ENCODE data around the gene MARCHF10.
"Not testable (repeated sequence)": the region's sequence is repeated elsewhere in the genome, so short reads cannot be mapped to it uniquely, and the experiment has no call there.

MARCHF10 gene

DNA sequence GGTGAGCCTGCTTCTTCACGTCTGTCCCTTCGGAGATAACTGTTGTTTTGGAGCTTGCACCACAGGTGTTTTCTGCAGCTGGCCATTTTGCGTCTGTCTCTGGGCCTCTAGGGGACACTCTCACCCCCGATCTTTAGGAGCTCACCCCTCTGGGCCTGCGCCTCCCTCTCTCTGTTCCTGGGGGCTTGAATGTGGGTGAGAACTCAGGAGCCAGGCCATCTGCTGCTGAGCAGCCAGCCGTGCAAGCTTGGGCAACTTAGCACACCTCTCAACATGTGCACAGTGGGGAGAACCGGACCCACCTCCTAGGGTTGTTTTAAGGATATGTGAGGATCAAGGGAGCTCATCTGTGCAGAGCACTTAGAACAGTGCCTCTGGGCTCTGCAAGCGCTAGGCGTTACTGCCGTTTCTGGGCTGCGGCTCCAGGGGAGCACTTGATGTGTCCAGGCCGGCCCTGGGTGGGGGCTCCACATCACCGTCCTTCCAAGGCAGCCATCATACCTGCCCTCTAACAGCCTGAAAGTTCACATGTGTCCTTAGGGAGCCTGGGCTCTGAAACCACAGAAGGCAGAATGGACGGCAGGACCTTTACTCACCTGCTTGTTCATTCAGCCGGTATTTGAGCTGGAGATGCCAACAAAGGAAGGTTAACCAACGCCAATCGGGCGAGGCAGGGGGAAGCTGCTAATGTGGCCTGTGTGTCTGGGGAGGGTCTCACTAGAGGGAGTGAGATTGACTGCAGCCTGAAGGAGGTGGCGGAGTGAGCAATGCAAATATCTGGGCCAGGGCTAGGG is 114.3 kb downstream of the MARCHF10 start:
- DNase-seq, result no peak

DNA sequence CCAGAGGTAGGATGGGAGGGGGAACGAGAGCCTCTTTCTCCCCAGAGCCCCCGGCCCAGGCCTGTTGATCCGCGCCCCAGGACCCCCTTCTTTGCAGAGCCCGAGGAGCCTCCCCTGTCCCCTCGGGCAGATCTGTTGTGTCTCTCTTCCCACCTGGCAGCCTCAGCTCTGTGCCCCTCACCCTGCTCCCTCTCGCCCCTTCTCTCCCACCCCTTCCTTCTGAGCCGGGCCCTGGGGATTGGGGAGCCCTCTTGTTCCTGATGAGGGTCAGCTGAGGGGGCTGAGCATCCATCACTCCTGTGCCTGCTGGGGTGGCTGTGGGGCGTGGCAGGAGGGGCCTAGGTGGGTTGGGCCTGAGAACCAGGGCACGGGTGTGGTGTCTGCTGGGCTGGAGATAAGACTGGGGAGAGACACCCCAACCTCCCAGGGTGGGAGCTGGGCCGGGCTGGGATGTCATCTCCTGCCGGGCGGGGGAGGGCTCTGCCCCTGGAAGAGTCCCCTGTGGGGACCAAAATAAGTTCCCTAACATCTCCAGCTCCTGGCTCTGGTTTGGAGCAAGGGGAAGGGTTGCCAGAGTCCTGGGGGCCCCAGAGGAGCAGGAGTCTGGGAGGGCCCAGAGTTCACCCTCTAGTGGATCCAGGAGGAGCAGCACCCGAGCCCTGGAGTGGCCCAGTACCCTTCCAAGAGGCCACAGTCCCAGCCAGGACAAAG is 115.2 kb downstream of the MARCHF10 start:
- no peak for DNase-seq

DNA sequence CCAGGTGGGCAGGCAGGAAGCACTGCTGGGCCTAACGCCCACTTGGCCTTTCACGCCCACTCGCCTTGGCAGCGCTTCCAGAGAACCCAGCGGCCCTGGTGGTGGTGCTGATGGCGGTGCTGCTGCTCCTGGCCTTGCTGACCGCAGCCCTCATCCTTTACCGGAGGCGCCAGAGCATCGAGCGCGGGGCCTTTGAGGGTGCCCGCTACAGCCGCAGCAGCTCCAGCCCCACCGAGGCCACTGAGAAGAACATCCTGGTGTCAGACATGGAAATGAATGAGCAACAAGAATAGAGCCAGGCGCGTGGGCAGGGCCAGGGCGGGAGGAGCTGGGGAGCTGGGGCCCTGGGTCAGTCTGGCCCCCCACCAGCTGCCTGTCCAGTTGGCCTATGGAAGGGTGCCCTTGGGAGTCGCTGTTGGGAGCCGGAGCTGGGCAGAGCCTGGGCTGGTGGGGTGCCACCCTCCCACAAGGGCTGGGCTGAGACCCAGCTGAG is 115.9 kb downstream of the MARCHF10 start:
- no peak for DNase-seq

DNA sequence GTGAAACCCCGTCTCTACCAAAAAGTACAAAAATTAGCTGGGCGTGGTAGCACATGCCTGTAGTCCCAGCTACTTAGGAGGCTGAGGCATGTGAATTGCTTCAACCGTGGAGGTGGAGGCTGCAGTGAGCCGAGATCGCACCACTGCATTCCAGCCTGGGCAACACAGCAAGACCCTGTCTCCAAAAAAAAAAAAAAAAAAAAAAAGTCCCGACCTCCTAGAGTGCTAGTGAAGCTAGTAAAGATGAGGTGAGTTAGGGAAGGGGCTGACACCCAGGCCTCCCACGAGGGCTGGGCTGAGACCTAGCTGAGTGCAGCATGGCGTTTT is 116.6 kb downstream of the MARCHF10 start:
- DNase-seq, result not testable (repeated sequence)

DNA sequence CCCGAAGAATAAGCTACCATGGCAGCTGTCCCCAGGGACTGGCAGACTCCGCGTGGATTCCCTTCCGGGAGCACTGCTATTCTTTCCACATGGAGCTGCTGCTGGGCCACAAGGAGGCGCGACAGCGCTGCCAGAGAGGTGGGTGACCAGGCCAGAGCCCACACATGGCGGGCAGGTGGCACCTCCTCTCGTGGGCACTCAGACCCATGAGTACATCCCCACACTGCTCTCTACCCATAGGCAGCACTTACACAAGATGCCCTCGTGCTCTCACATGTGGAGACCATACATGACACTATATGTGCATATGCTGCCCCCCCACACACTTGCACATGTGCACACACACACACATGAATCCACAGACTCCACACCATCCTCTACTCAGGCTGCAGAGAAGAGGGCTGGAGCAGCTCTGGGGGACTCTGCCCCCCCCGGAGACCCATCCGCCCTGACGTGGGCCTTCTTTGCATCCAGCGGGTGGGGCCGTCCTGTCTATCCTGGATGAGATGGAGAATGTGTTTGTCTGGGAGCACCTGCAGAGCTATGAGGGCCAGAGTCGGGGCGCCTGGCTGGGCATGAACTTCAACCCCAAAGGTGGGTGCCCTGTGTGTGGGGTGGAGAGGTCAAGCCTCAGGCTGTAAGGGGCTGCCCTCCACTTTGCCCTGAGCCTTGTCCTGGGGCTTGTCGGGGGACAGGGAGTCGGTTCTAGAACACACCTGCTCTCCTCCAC is 117.8 kb downstream of the MARCHF10 start:
- DNase-seq, result no peak

- no peak for DNase-seq
Observed at GRCh38 chr17:62689441-62690167, 118.5 kb downstream of the MARCHF10 start.

- no peak for DNase-seq
Observed at GRCh38 chr17:62688398-62689160, 119.5 kb downstream of the MARCHF10 start.

GRCh38 chr17:62687997-62688396 is 120.1 kb downstream of the MARCHF10 start:
- no peak for DNase-seq

DNA sequence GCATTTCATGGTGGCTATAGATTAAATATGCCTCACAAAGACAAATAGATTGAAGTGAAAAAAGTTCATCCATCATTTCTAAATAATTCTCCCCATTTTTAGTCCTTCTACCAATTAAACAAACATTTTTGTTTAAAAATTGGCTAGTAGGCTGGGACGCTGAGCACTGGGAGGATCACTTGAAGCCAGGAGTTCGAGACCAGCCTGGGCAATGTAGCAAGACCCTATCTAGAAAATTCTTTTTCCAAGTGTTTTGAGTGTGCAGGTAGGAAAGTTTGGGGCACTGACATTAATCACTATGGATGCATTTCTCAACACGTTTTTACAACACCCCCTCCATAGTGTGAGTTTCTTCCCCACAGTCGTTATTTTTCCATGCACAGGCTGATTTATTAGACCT is 123.9 kb downstream of the MARCHF10 start:
- no peak for DNase-seq

DNA sequence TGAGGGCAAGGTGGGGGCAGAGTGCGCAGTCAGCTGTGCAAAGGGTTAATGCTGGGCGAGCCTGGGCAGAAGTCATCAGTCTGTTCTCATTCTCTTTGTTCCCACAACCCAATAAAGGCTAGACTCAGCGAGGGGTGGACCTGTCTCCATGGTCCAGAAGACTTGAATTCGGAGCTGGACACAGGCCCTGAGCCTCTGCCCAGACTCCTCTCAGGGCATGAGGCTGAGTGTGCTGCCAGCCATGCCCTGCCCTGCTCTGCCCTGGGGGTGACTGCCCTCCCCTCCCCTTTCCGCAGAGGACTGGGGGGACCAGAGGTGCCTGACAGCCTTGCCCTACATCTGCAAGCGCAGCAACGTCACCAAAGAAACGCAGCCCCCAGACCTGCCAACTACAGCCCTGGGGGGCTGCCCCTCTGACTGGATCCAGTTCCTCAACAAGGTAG is 126.2 kb downstream of the MARCHF10 start:
- DNase-seq, result no peak

DNA sequence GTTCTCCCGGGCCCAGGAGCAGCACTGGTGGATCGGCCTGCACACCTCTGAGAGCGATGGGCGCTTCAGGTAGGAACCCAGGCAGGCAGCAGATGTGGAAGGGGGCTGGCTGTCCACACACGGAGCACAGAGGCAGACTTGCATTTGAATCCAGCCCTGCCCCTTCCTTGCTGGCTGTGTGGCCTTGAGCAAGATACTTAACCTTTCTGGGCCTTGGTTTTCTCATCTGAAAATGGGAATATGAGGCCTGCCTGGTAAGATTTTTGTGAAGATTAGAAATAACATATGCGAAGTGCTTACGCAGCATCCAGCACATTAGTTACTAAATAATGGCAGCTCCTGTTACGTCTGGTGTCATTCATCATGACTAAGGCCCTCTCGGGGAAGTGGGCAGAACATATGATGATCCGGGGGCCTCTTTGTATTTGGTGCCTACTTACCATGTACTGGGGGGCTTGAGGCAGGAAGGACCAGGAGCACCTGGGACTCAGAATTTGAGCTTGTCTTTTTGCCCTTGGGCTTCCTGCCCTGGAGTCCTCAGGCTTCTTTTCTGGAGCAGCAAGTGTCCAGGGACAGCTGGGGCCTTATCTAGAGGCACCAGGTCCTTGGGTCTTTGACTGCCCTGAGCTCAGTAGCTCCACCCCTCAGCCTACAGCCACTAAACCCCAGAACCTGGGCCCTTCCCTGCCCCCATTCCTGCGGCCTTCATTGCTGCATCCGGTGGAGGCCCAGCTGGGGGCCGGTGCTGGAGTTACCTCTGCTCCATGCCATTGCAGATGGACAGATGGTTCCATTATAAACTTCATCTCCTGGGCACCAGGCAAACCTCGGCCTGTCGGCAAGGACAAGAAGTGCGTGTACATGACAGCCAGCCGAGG is 126.8 kb downstream of the MARCHF10 start:
- no peak for DNase-seq

- no peak for DNase-seq
Observed at GRCh38 chr17:62680541-62681052, 127.5 kb downstream of the MARCHF10 start.

GRCh38 chr17:62679866-62680377 is 128.2 kb downstream of the MARCHF10 start:
- no peak for DNase-seq

GRCh38 chr17:62678214-62678919 is 129.7 kb downstream of the MARCHF10 start:
- DNase-seq, result no peak

DNA sequence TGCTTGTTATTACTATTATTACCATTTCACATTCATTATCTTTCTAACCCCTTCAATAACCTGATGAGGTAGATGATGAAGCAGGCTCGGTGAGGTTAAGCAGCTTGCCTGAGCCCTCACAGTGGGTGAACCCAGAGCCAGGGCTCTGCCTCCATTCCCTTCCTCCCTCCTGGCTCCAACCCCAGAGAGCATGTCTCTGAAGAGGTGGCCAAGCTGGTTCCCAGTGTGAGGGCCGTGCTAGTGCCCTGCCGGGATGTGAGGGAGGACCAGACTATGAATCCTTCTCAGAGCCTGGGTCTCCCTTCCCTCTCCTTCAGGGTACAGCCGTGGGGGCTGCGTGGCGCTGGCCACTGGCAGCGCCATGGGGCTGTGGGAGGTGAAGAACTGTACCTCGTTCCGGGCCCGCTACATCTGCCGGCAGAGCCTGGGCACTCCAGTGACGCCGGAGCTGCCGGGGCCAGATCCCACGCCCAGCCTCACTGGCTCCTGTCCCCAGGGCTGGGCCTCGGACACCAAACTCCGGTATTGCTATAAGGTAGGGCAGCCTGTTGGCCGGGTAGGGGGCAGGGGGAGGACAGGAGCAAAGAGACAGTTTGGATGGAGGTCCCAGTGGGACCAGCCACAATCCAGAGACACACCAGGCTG is 131.0 kb downstream of the MARCHF10 start:
- DNase-seq, result no peak

DNA sequence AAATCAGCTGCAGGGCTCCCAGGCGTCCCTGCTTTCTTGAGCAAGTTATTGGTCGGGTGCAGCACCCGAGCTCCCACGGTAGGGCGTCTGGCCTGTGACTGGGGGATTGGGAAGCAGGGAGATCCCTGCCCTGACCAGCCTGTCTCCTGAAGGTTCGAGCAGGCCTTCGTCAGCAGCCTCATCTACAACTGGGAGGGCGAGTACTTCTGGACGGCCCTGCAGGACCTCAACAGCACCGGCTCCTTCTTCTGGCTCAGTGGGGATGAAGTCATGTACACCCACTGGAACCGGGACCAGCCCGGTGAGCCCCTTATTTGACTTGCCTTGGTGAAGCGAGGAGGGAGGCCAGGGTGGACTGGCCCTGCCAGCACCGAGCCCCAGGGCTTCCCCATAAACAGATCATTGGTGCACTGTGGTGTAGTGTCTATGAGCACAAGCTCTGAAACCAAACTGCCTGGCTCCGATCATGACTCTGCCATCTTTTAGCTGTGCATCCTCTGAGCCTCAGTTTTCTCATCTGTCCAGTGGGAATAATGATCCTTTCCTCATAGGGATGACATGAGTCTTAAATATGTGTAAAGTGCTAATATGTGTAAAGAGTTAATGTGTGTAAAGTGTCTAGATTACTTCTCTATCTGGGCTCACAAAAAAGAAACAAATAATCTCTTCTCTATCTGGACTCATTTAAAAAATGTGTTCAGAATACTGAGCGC is 131.7 kb downstream of the MARCHF10 start:
- no peak for DNase-seq

DNA sequence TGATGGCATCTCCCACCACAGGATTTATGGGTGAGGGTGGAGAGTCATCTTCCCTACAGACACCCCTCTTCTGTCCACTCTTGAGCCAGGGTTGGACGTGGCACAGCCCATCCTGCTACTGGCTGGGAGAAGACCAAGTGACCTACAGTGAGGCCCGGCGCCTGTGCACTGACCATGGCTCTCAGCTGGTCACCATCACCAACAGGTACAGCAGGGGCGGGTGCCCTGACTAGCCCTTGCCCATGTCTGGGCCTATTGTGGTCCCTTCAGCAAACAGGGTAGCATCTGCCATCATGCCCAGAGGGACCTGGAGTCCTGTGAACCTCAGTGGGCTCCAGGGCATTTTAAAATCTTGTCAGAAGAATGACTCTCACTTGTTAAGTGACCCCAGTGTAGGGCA is 132.4 kb downstream of the MARCHF10 start:
- no peak for DNase-seq

GRCh38 chr17:62675260-62675659 is 132.9 kb downstream of the MARCHF10 start:
- DNase-seq, result no peak

DNA sequence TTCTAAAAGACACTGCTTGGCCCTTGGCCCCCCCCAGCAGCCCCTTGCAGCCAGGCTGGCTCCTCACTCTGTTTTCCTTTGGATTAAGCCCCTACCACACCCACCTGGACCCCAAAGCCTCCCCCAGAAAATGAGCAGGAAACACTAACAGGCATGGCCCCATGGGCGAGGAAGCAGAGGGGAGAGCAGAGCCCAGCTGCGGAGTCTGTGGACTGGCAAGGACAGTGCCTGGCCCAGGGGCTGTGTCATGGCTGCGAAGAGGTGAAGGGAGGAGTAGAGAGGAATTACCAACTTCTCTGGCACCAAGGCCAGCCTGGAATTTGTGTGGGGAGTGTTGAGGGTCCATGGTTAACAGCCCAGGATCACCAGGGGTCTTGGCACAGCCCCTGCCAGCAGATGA is 133.3 kb downstream of the MARCHF10 start:
- no peak for DNase-seq
